H9 (cell line): ENCODE measurements around the gene GFRA1. TPM values are rescaled to one million over a fixed set of nuclear protein-coding genes. Genes with fewer than 3 reads are reported as not detected.
"Not testable (repeated sequence)": the region's sequence is repeated elsewhere in the genome, so short reads cannot be mapped to it uniquely, and the experiment has no call there.

ENCODE experiments used
- DNase-seq: peaks from one replicate; pipeline ENCODE4 v3.0.0-alpha.2; 2017
- H2AFZ ChIP-seq: one replicate; pipeline ENCODE4 v1.6.1; 2013; ENCODE audit warnings: mild to moderate bottlenecking, low read length, control low read depth, moderate library complexity
- H2AK5ac ChIP-seq: 2 replicates; pipeline ENCODE4 v1.6.1; 2013; ENCODE audit warnings: low read length, control low read depth, mixed read lengths; ENCODE audit not compliant: insufficient read length
- H2BK120ac ChIP-seq: one replicate; pipeline ENCODE4 v1.6.1; 2013; ENCODE audit warnings: low read depth, mild to moderate bottlenecking, low read length, control low read depth, inconsistent platforms; ENCODE audit not compliant: poor library complexity, severe bottlenecking
- H2BK12ac ChIP-seq: 2 replicates; pipeline ENCODE4 v1.6.1; 2013; ENCODE audit warnings: low read length, control low read depth, mixed read lengths, low read depth; ENCODE audit not compliant: insufficient read length
- H2BK15ac ChIP-seq: 2 replicates; pipeline ENCODE4 v1.6.1; 2013; ENCODE audit warnings: low read depth, low read length, control low read depth
- H2BK20ac ChIP-seq: one replicate; pipeline ENCODE4 v1.6.1; 2013; ENCODE audit warnings: low read depth, mild to moderate bottlenecking, low read length, control low read depth, inconsistent platforms; ENCODE audit not compliant: poor library complexity, severe bottlenecking
- H2BK5ac ChIP-seq: 2 replicates; pipeline ENCODE4 v1.6.1; 2013; ENCODE audit warnings: low read length, control low read depth, mixed read lengths; ENCODE audit not compliant: insufficient read length
- H3K14ac ChIP-seq: 2 replicates; pipeline ENCODE4 v1.6.1; 2013; ENCODE audit warnings: low read length, control low read depth; ENCODE audit not compliant: insufficient read depth
- H3K18ac ChIP-seq: 2 replicates; pipeline ENCODE4 v1.6.1; 2013; ENCODE audit warnings: low read depth, mild to moderate bottlenecking, mixed read lengths, low read length, control low read depth; ENCODE audit not compliant: insufficient read length
- H3K23ac ChIP-seq: 2 replicates; pipeline ENCODE4 v1.6.1; 2013; ENCODE audit warnings: low read length, control low read depth, mixed read lengths, low read depth; ENCODE audit not compliant: insufficient read length
- H3K23me2 ChIP-seq: 2 replicates; pipeline ENCODE4 v1.6.1; 2013; ENCODE audit warnings: low read depth, mild to moderate bottlenecking, mixed read lengths, low read length, control low read depth; ENCODE audit not compliant: insufficient read length, poor library complexity, severe bottlenecking
- H3K27ac ChIP-seq: 2 replicates; pipeline ENCODE4 v1.5.1; 2013; ENCODE audit warnings: low read length, control low read depth, mixed read lengths, low read depth; ENCODE audit not compliant: insufficient read length
- H3K27me3 ChIP-seq: 2 replicates; pipeline ENCODE4 v1.6.1; 2013; ENCODE audit warnings: low read length, control low read depth, inconsistent platforms; ENCODE audit not compliant: insufficient read depth
- H3K4ac ChIP-seq: 2 replicates; pipeline ENCODE4 v1.6.1; 2013; ENCODE audit warnings: low read depth, mild to moderate bottlenecking, control low read depth, inconsistent platforms, low read length, moderate library complexity
- H3K4me1 ChIP-seq: 2 replicates; pipeline ENCODE4 v1.6.1; 2013; ENCODE audit warnings: low read length, control low read depth, inconsistent platforms; ENCODE audit not compliant: insufficient read depth
- H3K4me2 ChIP-seq: 2 replicates; pipeline ENCODE4 v1.6.1; 2013; ENCODE audit warnings: low read length, control low read depth, mixed read lengths; ENCODE audit not compliant: insufficient read length, insufficient read depth
- H3K56ac ChIP-seq: 2 replicates; pipeline ENCODE4 v1.6.1; 2013; ENCODE audit warnings: low read depth, mild to moderate bottlenecking, mixed read lengths, low read length, control low read depth; ENCODE audit not compliant: insufficient read length
- H3K79me1 ChIP-seq: 2 replicates; pipeline ENCODE4 v1.6.1; 2013; ENCODE audit warnings: low read depth, mild to moderate bottlenecking, moderate library complexity, low read length, control low read depth, inconsistent platforms; ENCODE audit not compliant: insufficient read depth, poor library complexity, severe bottlenecking
- H3K79me2 ChIP-seq: 2 replicates; pipeline ENCODE4 v1.6.1; 2013; ENCODE audit warnings: low read length, control low read depth, inconsistent platforms; ENCODE audit not compliant: insufficient read depth
- H3K9ac ChIP-seq: 2 replicates; pipeline ENCODE4 v1.6.1; 2013; ENCODE audit warnings: low read length, control low read depth, mixed read lengths; ENCODE audit not compliant: insufficient read length; ENCODE audit errors: extremely low read depth
- H3K9me3 ChIP-seq: one replicate; pipeline ENCODE4 v1.6.1; 2013; ENCODE audit warnings: low read depth, low read length, inconsistent platforms; ENCODE audit not compliant: control insufficient read depth
- H3T11ph ChIP-seq: one replicate; pipeline ENCODE4 v1.6.1; 2013; ENCODE audit warnings: mild to moderate bottlenecking, low read length, control low read depth, inconsistent platforms
- H4K20me1 ChIP-seq: one replicate; pipeline ENCODE4 v1.6.1; 2013; ENCODE audit not compliant: control insufficient read depth, insufficient read length, insufficient read depth
- H4K5ac ChIP-seq: 2 replicates; pipeline ENCODE4 v1.6.1; 2013; ENCODE audit warnings: low read depth, mild to moderate bottlenecking, mixed read lengths, low read length, control low read depth; ENCODE audit not compliant: insufficient read length
- H4K8ac ChIP-seq: replicated peaks from 2 replicates; pipeline ENCODE4 v1.6.1; 2013; ENCODE audit warnings: low read length, control low read depth, mixed read lengths, low read depth; ENCODE audit not compliant: insufficient read length
- H4K91ac ChIP-seq: 2 replicates; pipeline ENCODE4 v1.6.1; 2013; ENCODE audit warnings: low read depth, mild to moderate bottlenecking, moderate library complexity, mixed read lengths, low read length, control low read depth; ENCODE audit not compliant: insufficient read length
- H3K27ac Mint-ChIP-seq, 3 experiments: 2 replicates in 2 of 3; 3 replicates in 1 of 3; pipeline ENCODE4 v1.8.0; 2020 to 2021; ENCODE audit warnings: mixed read lengths in 3 of 3, mild to moderate bottlenecking in 1 of 3, moderate library complexity in 1 of 3
- H3K27me3 Mint-ChIP-seq: 2 replicates; pipeline ENCODE4 v1.8.0; 2021; ENCODE audit warnings: low read depth, mild to moderate bottlenecking, moderate library complexity, mixed read lengths
- H3K36me3 Mint-ChIP-seq, 3 experiments: 2 replicates in 2 of 3; 3 replicates in 1 of 3; pipeline ENCODE4 v1.8.0; 2020 to 2021; ENCODE audit warnings: low read depth in 3 of 3, mixed read lengths in 3 of 3; ENCODE audit not compliant: insufficient read depth in 1 of 3
- H3K4me1 Mint-ChIP-seq, 2 experiments: 2 replicates each; pipeline ENCODE4 v1.8.0; 2020; ENCODE audit warnings: mixed read lengths in 2 of 2
- H3K4me3 Mint-ChIP-seq, 2 experiments: 2 replicates in 1 of 2; 3 replicates in 1 of 2; pipeline ENCODE4 v1.8.0; 2020 to 2021; ENCODE audit warnings: mild to moderate bottlenecking in 2 of 2, mixed read lengths in 2 of 2, moderate library complexity in 1 of 2
- H3K9me3 Mint-ChIP-seq, 2 experiments: 2 replicates in 1 of 2; 3 replicates in 1 of 2; pipeline ENCODE4 v1.8.0; 2020; ENCODE audit warnings: mild to moderate bottlenecking in 2 of 2, mixed read lengths in 2 of 2, moderate library complexity in 1 of 2
- CTCF ChIP-seq: fragments of 200-600 bp; sonication (generic); conservative IDR thresholded peaks from 3 replicates; pipeline ENCODE4 v1.8.0; 2021; ENCODE audit warnings: antibody characterized with exemption, mild to moderate bottlenecking
- WGBS: extraction: QIAGEN DNeasy Blood & Tissue Kit; methylation state at CpG from one replicate; pipeline ENCODE4 v1.1.7; 2013; ENCODE audit warnings: missing lambda C conversion rate, low lambda C conversion rate, mixed read lengths; ENCODE audit not compliant: insufficient read length; ENCODE audit errors: extremely low coverage; 5-methylcytosine and 5-hydroxymethylcytosine counted together
- total RNA-seq: library from RNA; stranded (reverse); gene quantifications from 2 replicates; pipeline ENCODE4 v1.2.1, GENCODE V29; 2021

Gene GFRA1
- total RNA-seq, 1 experiment from 2014 or later: 0.24 TPM

- no peak overlapping the region for H2BK5ac ChIP-seq
- no peak for DNase-seq
- peaks cover 0 to 6% (median under 1%) of the 10 kb centered on the region in 3 experiments; a peak in 4 of 7 replicates for H3K36me3 Mint-ChIP-seq
Measured at GRCh38 chr10:116038259-116038658, 234.7 kb downstream of the GFRA1 start.

GRCh38 chr10:116035406-116035805, 237.6 kb downstream of the GFRA1 start:
- not testable (repeated sequence) for H2AFZ ChIP-seq, H3K23me2 ChIP-seq, H3K4me1 ChIP-seq, H3K27ac ChIP-seq, H3K23ac ChIP-seq, H3K4me1 Mint-ChIP-seq, H3K27me3 Mint-ChIP-seq, H3K79me1 ChIP-seq, H2BK120ac ChIP-seq, H2BK20ac ChIP-seq, H2AK5ac ChIP-seq, H2BK5ac ChIP-seq, H3K4me2 ChIP-seq, H3K14ac ChIP-seq, H4K91ac ChIP-seq, H3K9me3 ChIP-seq, H3K18ac ChIP-seq, H3K27me3 ChIP-seq, DNase-seq, H3K27ac Mint-ChIP-seq, H4K20me1 ChIP-seq, H4K5ac ChIP-seq, H2BK12ac ChIP-seq, H3T11ph ChIP-seq, H3K9ac ChIP-seq, H3K56ac ChIP-seq, H3K79me2 ChIP-seq, H2BK15ac ChIP-seq, H3K4ac ChIP-seq, H4K8ac ChIP-seq, H3K4me3 Mint-ChIP-seq
- Mint-ChIP-seq H3K9me3 (peaks cover 17 to 20% of the 10 kb centered on the region in 2 experiments), H3K36me3 (peaks cover 3 to 16% (median 7%) of the 10 kb centered on the region in 3 experiments; a peak in 6 of 7 replicates)

More at GRCh38 chr10:116038259-116038658, 234.7 kb downstream of the GFRA1 start:
- Histone ChIP-seq H3K4ac (no peak overlapping the region), H2BK120ac (no peak overlapping the region), H3K4me2 (no peak overlapping the region), H4K5ac (no peak overlapping the region), H3K23me2 (no peaks in the 10 kb centered on the region), H3K79me1 (no peaks in the 10 kb centered on the region), H2AFZ (no peak overlapping the region), H4K8ac (no peak overlapping the region), H3K23ac (no peak overlapping the region), H2BK12ac (no peak overlapping the region), H3K56ac (no peak overlapping the region), H2BK15ac (no peak overlapping the region), H3K9me3 (no peaks in the 10 kb centered on the region), H3K27ac (no peak overlapping the region), H3K9ac (no peak overlapping the region), H3K27me3 (no peaks in the 10 kb centered on the region), H3K14ac (no peak overlapping the region), H2BK20ac (no peak overlapping the region), H3T11ph (no peak overlapping the region), H4K91ac (no peak overlapping the region), H4K20me1 (no peaks in the 10 kb centered on the region), H3K79me2 (no peaks in the 10 kb centered on the region), H2AK5ac (no peak overlapping the region), H3K18ac (no peak overlapping the region), H3K4me1 (no peaks in the 10 kb centered on the region)
- TF ChIP-seq CTCF: no peak
- Mint-ChIP-seq H3K9me3 (peaks cover 7 to 12% of the 10 kb centered on the region in 2 experiments), H3K4me3 (no peak overlapping the region), H3K27ac (no peak overlapping the region), H3K4me1 (no peaks in the 10 kb centered on the region), H3K27me3 (no peaks in the 10 kb centered on the region)
- WGBS: no CpG with 5 or more reads among the region's 3 CpGs
